ENCODE results near the gene WDFY2.
"Not testable (repeated sequence)": the region's sequence is repeated elsewhere in the genome, so short reads cannot be mapped to it uniquely, and the experiment has no call there.

WDFY2 gene

DNA sequence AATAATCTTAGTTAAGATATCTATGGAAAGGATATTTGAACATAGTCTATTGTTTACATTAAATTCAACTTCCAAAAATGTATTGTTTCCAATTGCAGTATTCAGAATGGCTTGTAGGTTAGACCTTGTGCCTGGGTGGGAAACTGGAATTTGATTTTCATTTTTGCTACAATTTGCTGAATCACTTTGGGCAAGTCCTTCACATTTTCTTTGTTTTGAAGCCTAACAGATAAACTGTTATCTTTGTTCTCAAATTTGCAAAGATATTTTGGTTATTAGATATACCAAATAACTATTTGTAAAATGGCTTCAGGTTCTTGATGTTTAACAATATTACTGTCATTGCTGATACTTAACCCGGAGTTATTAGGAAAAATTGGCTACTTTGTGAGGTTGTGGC, 82.6 kb downstream of the WDFY2 start:
- no peak for DNase-seq

DNA sequence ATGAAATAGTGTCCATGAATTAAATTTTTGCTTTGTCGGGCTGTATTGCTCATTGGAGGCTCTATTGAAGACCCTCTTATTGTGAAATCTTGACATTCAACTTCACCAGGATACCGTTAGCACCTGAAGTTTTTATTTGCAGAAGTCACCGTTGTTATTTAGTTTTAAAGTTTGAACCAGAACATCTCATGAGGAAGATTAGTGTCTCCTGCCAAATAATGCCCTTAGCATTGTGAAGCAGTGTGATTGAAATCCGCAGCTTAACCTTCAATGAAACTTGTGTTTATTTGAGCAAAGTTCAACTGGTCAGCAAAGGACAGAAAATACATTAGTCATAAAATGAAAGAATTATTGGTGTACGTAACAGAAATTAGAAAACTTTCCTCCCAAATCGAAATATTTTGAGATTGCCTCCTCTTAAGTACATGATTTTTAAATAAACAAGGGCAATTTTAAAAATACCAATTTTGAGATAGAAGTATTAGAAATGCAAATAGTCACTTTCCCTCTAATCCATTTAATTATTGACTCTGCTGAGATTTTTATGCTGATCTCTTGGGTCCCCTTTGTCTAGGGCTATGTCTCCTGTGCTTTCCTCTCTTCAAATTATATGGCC, 84.4 kb downstream of the WDFY2 start:
- DNase-seq, result no peak

DNA sequence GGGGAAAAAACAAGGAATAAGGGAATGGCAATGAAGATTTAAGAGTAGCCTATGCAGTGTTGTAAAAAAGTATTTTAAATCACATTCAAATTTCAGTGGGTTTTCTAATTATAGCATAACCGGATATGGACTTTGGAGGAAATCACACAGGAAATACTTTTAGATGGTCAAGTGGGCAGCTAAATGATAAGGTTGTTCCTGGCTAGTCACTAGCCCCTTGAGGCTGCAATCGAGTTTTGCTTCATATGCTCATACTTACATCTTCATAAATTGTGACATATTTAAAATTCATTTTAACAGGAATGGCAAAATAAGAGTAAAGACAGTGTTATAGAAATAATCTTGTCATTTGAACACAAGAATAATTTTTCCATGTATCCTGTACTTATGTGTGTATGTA, 88.9 kb downstream of the WDFY2 start:
- no peak for DNase-seq

DNA sequence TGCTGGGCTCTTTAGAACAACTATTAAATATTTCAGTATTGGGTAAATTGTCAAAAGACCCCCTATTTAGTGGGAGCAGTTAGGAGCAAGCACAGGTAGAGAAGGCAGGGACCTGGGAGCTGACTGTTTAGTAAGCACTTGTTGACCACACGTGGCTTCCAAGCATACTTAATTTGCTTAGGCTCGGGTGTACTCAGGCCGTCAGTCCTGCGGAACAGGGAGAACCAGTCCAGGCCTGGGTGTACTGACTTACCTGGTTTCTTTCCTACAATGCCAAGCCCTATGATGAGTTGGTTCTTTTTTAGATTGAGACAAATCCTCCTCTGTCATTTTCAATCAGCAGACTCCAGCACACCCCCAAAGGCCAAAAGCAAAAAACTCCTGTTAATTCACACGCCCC, 90.0 kb downstream of the WDFY2 start:
- no peak for DNase-seq

DNA sequence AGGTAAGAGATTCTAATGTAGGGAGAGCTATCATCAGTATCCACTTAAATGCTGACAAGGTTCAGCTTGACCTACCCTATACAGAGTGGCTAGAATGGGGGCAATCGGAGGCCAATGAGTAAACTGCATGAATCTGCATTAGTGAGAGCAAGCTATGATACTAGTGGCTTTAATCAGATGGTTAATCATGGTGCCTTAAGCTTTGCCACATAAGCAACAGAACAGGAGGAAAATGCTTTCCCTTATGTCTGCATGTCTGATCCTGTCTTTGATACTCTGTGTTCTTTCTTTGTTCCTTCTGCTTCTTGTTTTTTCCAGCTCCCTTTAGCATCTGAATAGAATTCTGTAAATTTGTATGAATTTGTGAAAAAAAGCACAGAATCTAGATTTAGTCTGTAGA, 91.1 kb downstream of the WDFY2 start:
- no peak for DNase-seq

DNA sequence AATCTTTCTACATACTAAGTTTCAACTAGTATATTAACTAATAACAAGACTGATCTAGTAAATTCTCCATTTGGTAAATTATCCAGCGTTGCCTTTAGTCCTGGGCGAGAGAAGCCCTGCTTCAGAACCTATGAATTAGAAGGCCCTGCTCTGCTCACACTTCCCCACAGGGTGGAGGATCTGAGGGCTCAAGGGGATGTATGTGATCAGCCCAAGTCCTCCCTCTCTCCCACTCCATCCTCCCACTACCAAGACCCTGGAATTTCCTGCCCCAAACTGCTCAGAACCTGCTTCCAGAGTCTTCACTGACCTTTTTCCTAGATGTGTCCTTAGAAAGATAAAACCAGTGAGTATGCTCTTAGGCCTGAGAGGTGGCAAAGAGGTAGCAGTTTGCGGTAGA, 91.6 kb downstream of the WDFY2 start:
- no peak for DNase-seq

DNA sequence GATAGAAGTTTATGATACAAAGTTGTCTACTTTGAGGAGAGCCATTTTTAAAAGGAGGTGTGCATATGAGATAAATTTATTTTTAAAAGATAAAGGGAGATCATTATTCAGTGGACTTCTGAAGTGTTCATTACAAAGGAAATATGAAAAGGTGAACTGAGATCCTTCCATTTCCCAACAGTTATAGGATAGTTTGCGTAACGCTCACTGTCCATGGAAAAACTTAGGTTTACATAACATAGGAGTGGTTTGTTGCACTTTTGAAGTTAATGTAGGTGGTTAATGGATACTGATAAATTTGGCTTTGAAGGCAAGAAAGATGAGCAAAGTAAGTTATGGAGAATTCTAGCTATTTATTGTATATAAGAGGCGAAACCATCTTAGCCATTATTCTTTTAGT, 92.5 kb downstream of the WDFY2 start:
- no peak for DNase-seq

DNA sequence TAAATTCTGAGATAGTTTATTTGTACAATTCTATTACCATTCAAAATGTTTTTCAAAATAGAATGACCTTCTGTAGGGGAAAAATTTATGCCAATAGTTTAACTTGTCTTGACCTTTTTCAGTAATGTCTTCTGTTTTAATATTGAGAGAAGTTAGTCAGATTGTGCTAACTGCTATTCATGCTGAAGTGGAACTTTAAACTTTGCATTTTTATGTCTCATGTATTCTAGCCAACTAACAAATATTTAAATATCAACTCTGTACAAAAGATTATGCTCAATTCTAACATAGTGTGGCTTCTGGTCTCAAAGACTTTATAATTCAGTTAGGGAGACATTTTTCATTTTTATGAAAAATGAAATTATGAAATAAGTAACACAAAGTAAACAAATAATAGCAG, 94.2 kb downstream of the WDFY2 start:
- no peak for DNase-seq

DNA sequence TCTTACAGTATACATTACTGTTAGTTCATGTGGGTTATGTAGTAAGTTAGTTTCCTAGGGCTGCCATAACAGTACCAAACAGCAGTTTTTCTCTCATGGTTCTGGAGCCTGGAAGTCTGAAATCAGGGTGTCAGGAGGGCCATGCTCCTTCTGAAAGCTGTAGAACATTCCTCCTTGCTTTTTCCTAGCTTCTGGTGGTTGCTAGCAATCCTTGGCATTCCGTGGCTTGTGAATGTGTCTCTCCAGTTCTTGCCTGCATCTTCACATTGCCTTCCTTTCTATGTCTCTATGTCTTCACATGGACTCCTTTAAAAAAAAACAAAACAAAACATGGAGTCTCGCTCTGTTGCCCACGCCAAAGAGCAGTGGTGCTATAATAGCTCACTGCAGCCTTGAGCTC, 95.4 kb downstream of the WDFY2 start:
- DNase-seq, result no peak

DNA sequence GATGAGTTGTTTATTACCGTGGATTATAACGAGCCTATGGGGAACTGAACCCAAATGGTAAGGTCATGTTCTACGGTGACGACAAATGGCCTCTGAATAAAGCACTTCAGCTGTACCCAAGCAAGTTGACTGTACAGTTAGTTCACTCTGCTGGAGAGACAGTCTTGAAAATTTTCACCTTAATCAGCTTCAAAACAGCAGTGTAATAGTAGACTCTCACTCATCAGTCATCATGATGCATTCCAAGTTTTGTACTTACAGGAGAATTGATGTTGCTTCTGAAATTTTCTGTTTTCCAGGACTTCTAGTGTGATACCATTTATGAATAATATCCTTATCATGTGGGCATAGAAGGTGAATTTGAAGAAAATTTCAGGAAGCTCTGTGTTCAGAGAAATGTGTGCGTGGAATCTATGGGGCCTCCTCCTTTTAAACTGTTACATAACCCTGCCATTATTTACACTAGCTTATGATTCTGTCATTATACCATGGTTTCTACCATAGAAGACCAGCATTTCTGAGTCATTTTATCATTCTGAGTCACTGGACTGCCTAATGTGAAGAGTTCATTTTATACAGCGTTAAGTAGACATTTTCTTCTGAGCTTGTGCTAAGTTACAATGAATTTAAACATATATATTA, 96.9 kb downstream of the WDFY2 start:
- DNase-seq, result no peak

DNA sequence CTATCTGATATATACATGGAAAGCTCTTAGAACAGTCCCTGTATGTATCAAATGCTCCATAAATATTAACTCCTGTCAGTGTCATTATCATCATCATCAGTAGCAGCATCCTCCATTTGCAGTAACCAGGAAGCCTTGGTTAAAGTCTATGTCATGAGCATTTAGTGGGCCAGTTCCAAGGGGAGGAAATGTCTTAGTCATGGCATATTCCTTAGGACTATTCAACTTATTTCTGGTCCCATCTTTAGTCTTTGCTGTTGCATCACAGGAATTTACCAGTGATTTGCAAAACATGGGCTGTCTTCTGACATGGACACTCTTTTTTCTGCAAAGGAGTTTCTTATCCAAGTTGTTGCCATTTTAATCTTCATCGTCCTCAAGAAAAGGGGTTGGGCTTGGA, 98.4 kb downstream of the WDFY2 start:
- no peak for DNase-seq

DNA sequence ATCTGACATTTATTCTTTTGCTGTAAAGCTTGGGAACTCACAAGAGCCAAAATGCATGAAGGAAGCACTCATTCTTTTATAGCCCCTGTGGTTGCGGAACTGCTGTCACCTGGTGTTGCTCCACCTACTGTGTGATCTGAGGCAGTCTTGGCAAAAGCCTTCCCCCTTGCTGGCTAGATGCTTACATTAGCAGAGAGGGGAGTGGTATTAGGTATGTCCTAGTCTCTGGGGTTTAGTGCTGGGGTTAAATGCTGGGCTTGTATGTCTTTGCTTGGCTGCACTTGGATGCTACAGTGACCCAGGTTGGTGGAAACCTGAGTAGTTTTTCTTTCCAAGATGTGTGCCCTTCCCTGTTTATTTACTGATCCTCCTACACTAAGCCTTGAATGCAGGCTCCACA, 99.3 kb downstream of the WDFY2 start:
- no peak for DNase-seq

DNA sequence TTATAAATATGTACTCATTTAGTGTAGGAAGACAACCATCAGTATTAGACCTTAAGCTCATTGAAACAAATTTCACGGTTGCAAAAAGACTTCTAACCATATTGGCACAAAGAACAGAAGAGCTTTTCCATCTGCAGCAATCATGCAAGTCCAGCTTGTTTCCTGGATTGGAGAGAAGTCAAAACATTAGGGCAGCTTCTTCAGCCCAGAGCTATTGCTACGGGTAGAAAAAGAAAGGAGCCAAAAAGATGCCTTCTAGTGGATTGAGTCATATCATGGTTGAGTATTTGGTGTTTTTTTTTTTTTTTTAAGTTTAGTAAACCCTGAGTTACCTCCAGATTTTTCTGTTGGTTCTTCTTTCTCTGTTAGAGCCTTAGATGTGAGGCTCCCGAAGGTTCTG, 99.8 kb downstream of the WDFY2 start:
- DNase-seq, result no peak

DNA sequence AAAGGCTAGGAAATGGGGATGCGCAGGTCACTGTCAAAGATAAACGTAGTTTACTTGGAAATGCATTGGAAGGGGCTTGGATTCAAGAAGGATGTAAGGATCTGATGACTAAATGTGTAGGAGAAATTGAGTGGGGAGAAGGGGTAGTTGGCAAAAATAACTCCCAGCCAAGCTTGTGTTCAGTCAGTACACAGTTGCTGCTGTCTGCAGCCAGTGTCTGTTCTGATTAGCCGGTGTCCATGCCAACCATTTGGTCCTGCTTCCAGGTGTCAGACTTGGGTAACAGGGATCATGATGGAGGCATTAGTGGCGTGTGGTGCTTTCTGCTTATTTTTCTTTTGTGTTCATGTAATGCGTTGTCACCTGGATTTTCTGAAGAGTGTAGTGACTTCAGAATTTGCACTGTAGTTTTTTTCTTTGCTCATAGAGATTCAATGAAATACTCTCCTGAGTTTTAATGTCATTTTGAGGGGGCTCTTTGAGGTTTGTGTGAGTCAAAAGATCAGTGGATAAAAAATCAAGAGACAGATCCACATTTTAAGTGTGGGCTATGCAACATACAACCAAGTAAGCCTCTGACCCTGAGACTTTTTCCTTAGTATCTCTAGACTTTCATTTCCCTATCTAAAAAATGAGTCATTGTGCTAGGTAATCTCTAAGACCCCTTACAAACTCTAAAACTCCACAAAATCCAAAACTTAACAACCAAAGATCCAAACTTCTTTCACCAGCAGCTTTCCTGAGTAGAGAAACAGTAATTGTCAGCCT, 103.9 kb downstream of the WDFY2 start:
- no peak for DNase-seq

DNA sequence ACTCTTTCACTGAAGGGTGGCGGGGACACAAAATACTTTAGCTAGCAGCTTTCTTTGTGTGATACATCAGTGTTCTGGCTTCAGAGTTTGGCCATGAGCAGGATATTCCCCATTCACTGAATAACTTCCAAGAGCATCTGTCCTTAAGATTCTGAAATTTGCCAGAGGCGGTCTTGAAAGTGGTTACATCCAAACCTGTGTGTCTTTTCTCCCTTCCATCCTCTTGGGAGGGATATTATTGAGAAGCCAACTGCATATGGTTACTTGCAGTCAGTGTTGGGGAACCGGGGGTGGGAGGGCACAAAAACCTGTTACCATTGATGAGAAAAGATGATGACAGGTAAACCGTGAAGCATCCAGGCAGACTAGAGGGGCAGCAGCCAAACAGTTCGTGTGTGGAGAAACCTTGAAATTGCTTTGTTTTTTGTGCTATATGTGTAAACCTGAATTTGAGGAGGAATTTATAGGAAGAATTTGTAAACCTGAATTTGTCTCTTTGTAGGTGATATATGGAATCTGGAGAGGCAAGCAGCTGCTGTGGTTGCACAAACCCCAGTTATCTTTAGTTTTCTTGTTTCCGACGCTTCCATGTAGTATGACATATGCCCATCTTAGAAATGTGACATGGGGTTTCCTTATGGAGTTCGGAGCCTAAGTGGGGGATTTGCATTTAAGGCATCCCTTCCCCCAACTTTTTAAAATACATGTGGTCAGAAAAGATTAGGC, 104.8 kb downstream of the WDFY2 start:
- no peak for DNase-seq

DNA sequence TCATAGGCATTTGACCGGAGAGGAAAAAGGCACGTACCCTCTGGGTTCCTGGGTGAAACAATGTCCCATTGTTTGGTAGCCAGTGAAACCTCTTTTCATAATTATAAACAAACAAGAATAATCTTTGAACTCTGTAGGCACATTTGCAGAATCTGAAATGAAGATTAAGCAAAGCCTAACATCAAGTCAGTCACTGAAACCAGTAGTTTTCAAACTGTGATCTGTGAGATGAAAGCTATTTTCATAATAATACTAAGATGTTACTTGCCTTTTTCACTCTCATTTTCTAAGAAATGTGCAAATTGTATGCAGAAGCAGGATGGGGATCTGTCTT, 105.4 kb downstream of the WDFY2 start:
- DNase-seq, result no peak

DNA sequence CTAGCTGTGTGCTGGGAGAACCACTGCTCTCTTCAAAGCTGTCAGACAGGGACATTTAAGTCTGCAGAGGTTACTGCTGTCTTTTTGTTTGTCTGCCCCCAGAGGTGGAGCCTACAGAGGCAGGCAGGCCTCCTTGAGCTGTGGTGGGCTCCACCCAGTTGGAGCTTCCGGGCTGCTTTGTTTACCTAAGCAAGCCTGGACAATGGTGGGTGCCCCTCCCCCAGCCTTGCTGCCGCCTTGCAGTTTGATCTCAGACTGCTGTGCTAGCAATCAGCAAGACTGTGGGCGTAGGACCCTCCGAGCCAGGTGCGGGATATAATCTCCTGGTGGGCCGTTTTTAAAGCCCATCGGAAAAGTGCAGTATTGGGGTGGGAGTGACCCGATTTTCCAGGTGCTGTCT, 111.4 kb downstream of the WDFY2 start:
- DNase-seq, result not testable (repeated sequence)

DNA sequence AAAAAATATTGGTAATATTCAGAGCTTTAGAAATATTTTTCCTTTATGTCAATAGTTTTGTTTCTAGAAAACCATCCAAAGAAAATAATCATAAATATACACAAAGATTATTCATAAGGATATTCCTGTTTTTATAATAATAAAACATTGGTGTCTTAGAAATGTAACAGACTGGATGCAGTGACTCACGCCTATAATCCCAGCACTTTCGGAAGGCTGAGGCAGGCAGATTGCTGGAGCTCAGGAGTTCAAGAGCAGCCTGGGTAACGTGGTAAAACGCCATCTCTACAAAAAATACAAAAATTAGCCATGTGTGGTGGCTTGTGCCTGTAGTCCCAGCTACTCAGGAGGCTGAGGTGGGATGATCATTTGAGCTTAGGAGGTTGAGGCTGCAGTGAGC, 112.9 kb downstream of the WDFY2 start:
- DNase-seq, result no peak

DNA sequence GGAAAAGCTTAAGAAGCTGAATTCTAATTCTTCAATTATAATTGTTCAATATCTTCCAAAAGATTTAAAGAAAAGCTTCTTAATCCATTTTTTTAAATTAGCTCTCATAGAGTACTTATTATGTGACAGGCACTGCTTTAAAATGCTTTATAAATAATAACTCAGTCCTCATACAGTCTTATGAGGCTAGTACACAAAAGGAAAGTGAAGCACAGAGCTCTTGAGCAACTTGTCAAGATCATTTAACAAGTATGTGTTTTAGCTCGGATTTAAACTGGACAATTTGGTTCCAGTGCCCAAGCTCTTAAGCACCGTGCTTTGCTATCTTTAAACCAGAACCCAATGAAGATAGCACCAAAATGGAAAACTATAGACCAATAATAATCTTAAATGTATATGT, 113.6 kb downstream of the WDFY2 start:
- DNase-seq, result no peak

DNA sequence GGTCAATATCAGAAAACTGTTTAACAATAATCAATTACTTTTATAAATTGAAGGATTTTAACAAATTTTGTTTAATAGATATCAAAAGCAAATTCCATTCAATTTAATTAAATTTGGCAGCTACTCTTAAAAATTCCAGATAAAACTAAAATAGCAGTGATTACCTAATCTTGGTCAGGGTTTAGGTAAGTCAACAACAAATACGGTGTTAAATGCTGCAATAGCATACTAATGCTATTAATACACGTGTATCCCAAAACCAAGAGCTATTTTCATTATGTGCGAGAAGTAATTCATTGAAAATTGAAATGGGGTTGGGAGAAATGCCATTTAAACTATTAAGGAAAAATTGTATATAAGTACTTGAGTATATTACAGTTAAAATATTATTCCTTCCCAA, 114.1 kb downstream of the WDFY2 start:
- no peak for DNase-seq

DNA sequence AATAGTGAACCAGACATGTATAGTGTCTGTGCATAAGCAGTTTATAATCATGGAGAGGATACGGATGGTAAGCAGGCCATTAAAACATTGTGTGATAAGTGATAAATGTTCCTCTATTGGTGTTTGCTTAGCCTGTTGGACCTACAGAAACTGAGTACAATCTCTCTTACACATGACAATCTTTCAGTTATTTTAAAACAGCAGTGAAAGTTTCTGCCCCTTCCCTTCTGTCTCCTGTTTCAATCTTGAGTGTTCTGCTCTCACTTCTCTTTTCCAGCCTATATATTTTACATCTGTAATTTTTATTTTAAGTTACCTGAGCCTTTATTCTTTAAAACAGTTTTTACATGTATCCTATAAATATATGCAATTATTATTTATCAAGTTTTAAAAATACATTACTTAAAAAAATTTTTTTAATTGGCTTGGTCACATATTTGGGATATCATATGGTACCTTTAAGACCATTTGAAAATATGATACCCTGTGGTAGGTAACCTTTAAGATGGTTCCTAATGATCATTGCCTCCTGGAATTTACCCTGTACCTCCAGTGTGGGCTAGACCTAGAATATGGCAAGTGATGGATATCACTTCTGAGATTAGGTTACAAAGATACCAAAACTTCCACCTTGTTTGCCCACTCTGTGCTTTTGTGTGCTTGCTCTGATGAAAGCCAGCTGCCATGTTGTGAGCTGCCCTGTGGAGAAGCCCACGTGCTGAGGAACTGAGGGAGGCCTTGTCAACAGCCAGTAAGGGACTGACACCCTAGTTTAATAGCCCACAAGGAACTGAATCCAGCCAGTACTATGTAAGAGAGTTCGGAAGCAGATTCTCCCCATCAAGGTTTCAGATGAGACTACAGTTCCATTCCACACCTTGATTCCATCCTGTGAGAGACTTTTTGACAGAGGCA, 120.4 kb downstream of the WDFY2 start:
- no peak for DNase-seq

DNA sequence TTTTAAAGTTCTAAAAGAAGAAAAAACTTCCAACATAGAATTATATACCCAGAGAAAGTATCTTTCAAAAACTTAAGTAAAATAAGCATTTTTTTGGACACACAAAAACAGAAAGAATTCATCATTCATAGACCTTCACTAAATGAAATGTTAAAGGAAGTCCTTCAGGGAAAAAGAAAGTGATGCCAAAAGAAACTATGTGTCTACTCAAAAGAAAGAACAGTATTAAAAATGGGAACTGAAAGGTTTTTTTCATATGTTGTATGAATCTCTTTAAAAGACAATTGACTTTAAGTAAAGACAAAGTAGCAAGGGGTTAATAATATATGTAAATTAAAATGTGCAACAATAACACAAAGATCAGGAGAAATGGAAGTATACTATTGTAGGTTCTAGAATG, 123.2 kb downstream of the WDFY2 start:
- no peak for DNase-seq

DNA sequence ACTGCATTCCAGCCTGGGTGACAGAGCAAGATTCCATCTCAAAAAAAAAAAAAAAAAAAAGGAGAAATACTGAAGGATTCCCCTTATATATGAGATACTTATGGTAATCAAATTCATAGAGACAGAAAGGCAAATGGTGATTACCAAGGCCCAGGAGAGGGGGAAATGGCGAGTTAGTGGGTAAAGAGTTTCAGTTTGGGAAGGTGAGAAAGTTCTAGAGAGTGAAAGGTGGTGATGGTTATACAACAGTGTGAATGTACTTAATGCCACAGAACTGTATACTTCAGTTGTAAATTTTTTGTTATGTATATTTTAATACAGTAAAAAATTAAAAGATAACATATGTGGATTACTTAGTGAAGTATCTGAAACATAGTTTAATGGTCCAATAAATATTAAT, 129.5 kb downstream of the WDFY2 start:
- DNase-seq, result no peak

Measured in inflammatory macrophage (primary cell).